H1 (cell line): ENCODE measurements around the gene IL10RA. TPM values are rescaled to one million over a fixed set of nuclear protein-coding genes. Genes with fewer than 3 reads are reported as not detected.

Experiments
- CTCF ChIA-PET: fragments of 300-600 bp; sonication (Branson Sonifier 250); formaldehyde crosslinking; loops from one replicate; lab custom pipeline; 2021; ENCODE audit not compliant: partially characterized antibody; lab: Charles Lee
- POLR2A ChIA-PET: fragments of 300-600 bp; sonication (Branson Sonifier 250); formaldehyde crosslinking; loops from one replicate; lab custom pipeline; 2021; ENCODE audit warnings: inconsistent platforms; ENCODE audit not compliant: partially characterized antibody; lab: Charles Lee
- DNase-seq, 2 experiments: peaks; one replicate each; pipeline versions ENCODE4 v3.0.0 to v3.0.0-alpha.2; 2010 to 2022; ENCODE audit warnings: low spot score in 2 of 2, low read depth in 1 of 2, mixed read lengths in 1 of 2
- FAIRE-seq: peaks from 2 replicates; lab custom pipeline; 2011; peaks lifted over from hg19 to GRCh38; lab: Jason Lieb, UNC
- H2AFZ ChIP-seq: 2 replicates; pipeline ENCODE4 v1.8.1; 2012; ENCODE audit warnings: low read length, inconsistent platforms
- H2AK5ac ChIP-seq: 2 replicates; pipeline ENCODE4 v1.6.1; 2013; ENCODE audit warnings: low read depth, low read length
- H2BK120ac ChIP-seq: replicated peaks from 2 replicates; pipeline ENCODE3; 2013; ENCODE audit warnings: low read depth, low read length, inconsistent platforms
- H2BK12ac ChIP-seq: 2 replicates; pipeline ENCODE4 v1.6.1; 2013; ENCODE audit warnings: low read depth, low read length
- H2BK15ac ChIP-seq: 2 replicates; pipeline ENCODE4 v1.6.1; 2013; ENCODE audit warnings: low read length
- H2BK20ac ChIP-seq: 2 replicates; pipeline ENCODE4 v1.6.1; 2013; ENCODE audit warnings: low read length
- H2BK5ac ChIP-seq: 2 replicates; pipeline ENCODE4 v1.6.1; 2013; ENCODE audit warnings: low read depth, low read length
- H3K14ac ChIP-seq: 2 replicates; pipeline ENCODE4 v1.6.1; 2013; ENCODE audit warnings: inconsistent platforms; ENCODE audit not compliant: insufficient read length
- H3K18ac ChIP-seq: 2 replicates; pipeline ENCODE4 v1.6.1; 2013; ENCODE audit warnings: low read length; ENCODE audit errors: extremely low read depth
- H3K23ac ChIP-seq: 2 replicates; pipeline ENCODE4 v1.6.1; 2013; ENCODE audit warnings: inconsistent platforms; ENCODE audit not compliant: insufficient read length
- H3K23me2 ChIP-seq: 2 replicates; pipeline ENCODE4 v1.6.1; 2013; ENCODE audit warnings: low read depth, low read length
- H3K27ac ChIP-seq: 2 replicates; pipeline ENCODE4 v1.6.1; 2011; ENCODE audit warnings: low read depth, low read length, inconsistent platforms
- H3K27me3 ChIP-seq, 4 experiments: replicated peaks in 1 of 4; 1 replicate in 1 of 4; 2 replicates in 3 of 4; pipeline versions ENCODE4 v1.6.1 to v1.8.1; 2011 to 2013; ENCODE audit warnings: low read length in 3 of 4, mild to moderate bottlenecking in 3 of 4, inconsistent platforms in 2 of 4, mixed read lengths in 2 of 4, moderate library complexity in 1 of 4; ENCODE audit not compliant: control insufficient read depth in 3 of 4, insufficient read depth in 3 of 4; ENCODE audit errors: extremely low read depth in 1 of 4
- H3K36me3 ChIP-seq, 4 experiments: 2 replicates each; pipeline versions ENCODE4 v1.6.1 to v1.8.1; 2011 to 2013; ENCODE audit warnings: mild to moderate bottlenecking in 4 of 4, low read length in 3 of 4, moderate library complexity in 2 of 4, control low read depth in 1 of 4, inconsistent platforms in 1 of 4; ENCODE audit not compliant: insufficient read depth in 4 of 4, control insufficient read depth in 2 of 4
- H3K4ac ChIP-seq: replicated peaks from 2 replicates; pipeline ENCODE3; 2013; ENCODE audit warnings: low read length, low read depth, mixed read lengths, inconsistent platforms; ENCODE audit not compliant: insufficient read length
- H3K4me1 ChIP-seq, 4 experiments: replicated peaks in 1 of 4; 1 replicate in 1 of 4; 2 replicates in 3 of 4; pipeline versions ENCODE4 v1.6.1 to v1.8.1; 2011 to 2013; ENCODE audit warnings: low read length in 3 of 4, inconsistent platforms in 2 of 4, mixed read lengths in 1 of 4; ENCODE audit not compliant: insufficient read depth in 4 of 4, control insufficient read depth in 3 of 4
- H3K4me2 ChIP-seq, 2 experiments: 2 replicates each; pipeline versions ENCODE4 v1.6.1 to v1.8.1; 2011 to 2013; ENCODE audit warnings: low read depth in 2 of 2, low read length in 2 of 2, control low read depth in 1 of 2, inconsistent platforms in 1 of 2, mild to moderate bottlenecking in 1 of 2; ENCODE audit not compliant: insufficient read depth in 1 of 2
- H3K4me3 ChIP-seq, 4 experiments: fragments of 200-600, 300-600 bp in 1 of 4; sonication (generic), shearing (Covaris generic), sonication (Bioruptor Twin) in 1 of 4; 2 replicates each; pipeline versions ENCODE4 v1.5.1 to v1.8.1; 2011 to 2016; ENCODE audit warnings: low read length in 4 of 4, low read depth in 3 of 4, control low read depth in 2 of 4, inconsistent platforms in 2 of 4, mild to moderate bottlenecking in 2 of 4, mixed read lengths in 1 of 4, moderate library complexity in 1 of 4; ENCODE audit not compliant: insufficient read depth in 2 of 4; ENCODE audit errors: extremely low read depth in 1 of 4
- H3K56ac ChIP-seq: replicated peaks from 2 replicates; pipeline ENCODE3; 2013; ENCODE audit warnings: low read depth, mild to moderate bottlenecking, mixed read lengths, low read length, inconsistent platforms; ENCODE audit not compliant: insufficient read length
- H3K79me1 ChIP-seq: 2 replicates; pipeline ENCODE4 v1.6.1; 2013; ENCODE audit warnings: low read depth, low read length, control low read depth
- H3K79me2 ChIP-seq, 2 experiments: 2 replicates each; pipeline versions ENCODE4 v1.6.1 to v1.8.1; 2012 to 2013; ENCODE audit warnings: low read length in 2 of 2, mild to moderate bottlenecking in 2 of 2, inconsistent platforms in 1 of 2; ENCODE audit not compliant: insufficient read depth in 2 of 2, control insufficient read depth in 1 of 2
- H3K9ac ChIP-seq, 4 experiments: replicated peaks in 1 of 4; 1 replicate in 1 of 4; 2 replicates in 3 of 4; pipeline versions ENCODE4 v1.6.1 to v1.8.1; 2011 to 2013; ENCODE audit warnings: low read depth in 3 of 4, low read length in 3 of 4, control low read depth in 2 of 4, mild to moderate bottlenecking in 2 of 4, moderate library complexity in 2 of 4, inconsistent platforms in 1 of 4; ENCODE audit errors: extremely low read depth in 1 of 4
- H3K9me3 ChIP-seq, 2 experiments: 2 replicates each; pipeline versions ENCODE4 v1.6.1 to v1.8.1; 2012 to 2013; ENCODE audit warnings: mild to moderate bottlenecking in 2 of 2, moderate library complexity in 2 of 2, control low read depth in 1 of 2, inconsistent platforms in 1 of 2, low read depth in 1 of 2, low read length in 1 of 2, mixed read lengths in 1 of 2; ENCODE audit not compliant: insufficient read depth in 2 of 2
- H4K20me1 ChIP-seq, 2 experiments: replicated peaks in 1 of 2; 2 replicates each; pipeline versions ENCODE3 to v1.8.1; 2011 to 2013; ENCODE audit warnings: inconsistent platforms in 2 of 2, low read length in 2 of 2, mild to moderate bottlenecking in 1 of 2; ENCODE audit not compliant: insufficient read depth in 2 of 2, control insufficient read depth in 1 of 2
- H4K5ac ChIP-seq: 2 replicates; pipeline ENCODE4 v1.6.1; 2013; ENCODE audit warnings: low read length, low read depth, mixed read lengths, inconsistent platforms; ENCODE audit not compliant: insufficient read length
- H4K8ac ChIP-seq: 2 replicates; pipeline ENCODE4 v1.8.0; 2013; ENCODE audit warnings: mild to moderate bottlenecking, moderate library complexity, low read length, inconsistent platforms; ENCODE audit not compliant: insufficient read depth; ENCODE audit errors: extremely low read depth
- H4K91ac ChIP-seq: replicated peaks from 2 replicates; pipeline ENCODE3; 2013; ENCODE audit warnings: low read length, mixed read lengths, inconsistent platforms; ENCODE audit not compliant: insufficient read length
- CEBPB ChIP-seq: IDR thresholded peaks from 2 replicates; pipeline ENCODE4 v1.6.1; 2012; ENCODE audit warnings: low read depth, low read length
- CHD1 ChIP-seq: IDR thresholded peaks from 2 replicates; pipeline ENCODE4 v1.6.1; 2012; ENCODE audit warnings: low read depth, low read length, improper control_type of control experiment
- JUN ChIP-seq: IDR thresholded peaks from 2 replicates; pipeline ENCODE4 v1.6.1; 2011; ENCODE audit warnings: low read depth, mild to moderate bottlenecking, improper control_type of control experiment, low read length
- PHF8 ChIP-seq: fragments of 200-600 bp; sonication (generic); conservative IDR thresholded peaks from 2 replicates; pipeline ENCODE4 v1.7.1; 2012; ENCODE audit warnings: low read depth, mild to moderate bottlenecking, inconsistent platforms, low read length, moderate library complexity
- RAD21 ChIP-seq, 2 experiments: IDR thresholded peaks in 1 of 2; conservative IDR thresholded peaks in 1 of 2; 2 replicates each; pipeline ENCODE4 v1.6.1; 2011; ENCODE audit warnings: low read depth in 2 of 2, low read length in 2 of 2, improper control_type of control experiment in 1 of 2, inconsistent platforms in 1 of 2, mild to moderate bottlenecking in 1 of 2, moderate library complexity in 1 of 2
- TAF1 ChIP-seq: IDR thresholded peaks from 2 replicates; pipeline ENCODE4 v1.6.1; 2011; ENCODE audit warnings: mild to moderate bottlenecking, low read depth, low read length
- WGBS, 2 experiments: shearing (Covaris generic) in 1 of 2; methylation state at CpG; one replicate each; pipeline versions ENCODE4 v1.1.6 to v1.1.7; 2013 to 2015; ENCODE audit warnings: low lambda C conversion rate in 2 of 2, mixed read lengths in 2 of 2, inconsistent platforms in 1 of 2, low coverage in 1 of 2, missing lambda C conversion rate in 1 of 2; ENCODE audit not compliant: insufficient replicate concordance in 2 of 2, insufficient coverage in 1 of 2, insufficient read length in 1 of 2; ENCODE audit errors: extremely low coverage in 1 of 2, missing lambda C conversion rate in 1 of 2; 5-methylcytosine and 5-hydroxymethylcytosine counted together
- polyA plus RNA-seq, 7 experiments: library from polyadenylated mRNA; depleted of rRNA in 3 of 7; stranded (reverse) in 5 of 7; unstranded in 2 of 7; fragments of >200 nt in 5 of 7; fragments of 200-250 nt in 2 of 7; gene quantifications; 1 replicate in 5 of 7; 2 replicates in 1 of 7; 4 replicates in 1 of 7; pipeline versions ENCODE4 v1.2.1 to v1.2.3, GENCODE V29; 2011 to 2013; ENCODE audit warnings: missing spikeins in 2 of 7, mixed read lengths in 2 of 7
- total RNA-seq: library from RNA; stranded (reverse); fragmentation: NEBNext Ultra II Directional; extraction: Animal tissue kit (Norgen Biotek cat#: 25700); gene quantifications from 2 replicates; pipeline ENCODE4 v1.2.1, GENCODE V29; 2021

IL10RA gene
- total and polyA plus RNA-seq, 2 of the 8 experiments (the other 6 are each of a cell fraction or from before 2014, with no cell fraction given) = 0.05 to 0.11 TPM

GRCh38 chr11:117977029-117977428, 9.2 kb upstream of the IL10RA start:
- Histone ChIP-seq H3K23ac (no peak overlapping the region), H2BK15ac (no peak overlapping the region), H2AFZ (no peak overlapping the region), H4K91ac (no peak overlapping the region), H2BK120ac (no peak overlapping the region), H4K5ac (no peak overlapping the region), H3K4me1 (no peaks in the 10 kb centered on the region), H2BK12ac (no peak overlapping the region), H3K4me2 (no peak overlapping the region), H3K36me3 (no peaks in the 10 kb centered on the region), H3K27ac (no peak overlapping the region), H4K8ac (no peak overlapping the region), H3K14ac (no peak overlapping the region), H2BK5ac (no peak overlapping the region), H4K20me1 (no peaks in the 10 kb centered on the region), H3K79me2 (no peaks in the 10 kb centered on the region), H3K23me2 (no peaks in the 10 kb centered on the region), H2BK20ac (no peak overlapping the region), H3K79me1 (no peaks in the 10 kb centered on the region), H3K18ac (no peak overlapping the region), H3K56ac (no peak overlapping the region), H3K4ac (no peak overlapping the region), H3K9me3 (no peaks in the 10 kb centered on the region), H2AK5ac (no peak overlapping the region), H3K4me3 (no peak overlapping the region), H3K27me3 (no peaks in the 10 kb centered on the region), H3K9ac (no peak overlapping the region)
- DNase-seq = no peak
- POLR2A ChIA-PET = interaction anchor here (0.6 kb wide), 1 partner anchor 40 kb away, joined by 4 read pairs; no protein-coding TSS in a partner anchor
- no peak for FAIRE-seq
- CTCF ChIA-PET = interaction anchor here (1.6 to 1.7 kb wide), 3 partner anchors 9 to 76 kb away, joined by 3 to 5 read pairs (median 3); no protein-coding TSS in a partner anchor
- TF ChIP-seq TAF1 = no peak
- TF ChIP-seq RAD21 (IDR thresholded peaks at IDR 0.05 in 1 of 2, conservative IDR thresholded peaks at IDR 0.05 in 1 of 2; ENCODE audit: low read depth in 2 of 2, low read length in 2 of 2) = no peak
- no peak for TF ChIP-seq PHF8
- TF ChIP-seq CEBPB = no peak
- no peak for TF ChIP-seq JUN
- TF ChIP-seq CHD1 = no peak
- WGBS, 2 experiments = 84% methylated on average over 5 of the region's 5 CpGs; no CpG with 5 or more reads in 1 of the 2 experiments
